Endothelial cell of umbilical vein (primary cell): Measurements from ENCODE around the gene BANF2.

ENCODE experiments used
- CTCF ChIP-seq, 2 donors: IDR thresholded peaks; 1 replicate in 1 of 2; 2 replicates in 1 of 2; pipeline ENCODE4 v1.5.1; 2011; ENCODE audit warnings: low read length in 2 of 2, mild to moderate bottlenecking in 2 of 2, moderate library complexity in 2 of 2, control low read depth in 1 of 2, inconsistent platforms in 1 of 2, low read depth in 1 of 2; ENCODE audit not compliant: insufficient read depth in 1 of 2; ENCODE audit errors: extremely low read depth in 1 of 2
- FOS ChIP-seq: IDR thresholded peaks from 2 replicates; pipeline ENCODE4 v1.6.1; 2011; ENCODE audit warnings: mild to moderate bottlenecking, low read length, moderate library complexity, borderline replicate concordance; ENCODE audit not compliant: insufficient read depth
- POLR2A ChIP-seq: IDR thresholded peaks from 2 replicates; pipeline ENCODE4 v1.6.1; 2012; ENCODE audit warnings: low read depth, mild to moderate bottlenecking, control low read depth, low read length
- POLR2AphosphoS5 ChIP-seq: IDR thresholded peaks from 2 replicates; pipeline ENCODE4 v1.6.1; 2012; ENCODE audit warnings: low read depth, mild to moderate bottlenecking, control low read depth, low read length, moderate library complexity; ENCODE audit not compliant: insufficient read depth
- TF ChIP-seq, protein P1 (sequence below): IDR thresholded peaks from 2 replicates; pipeline ENCODE4 v1.6.1; 2011; ENCODE audit not compliant: insufficient read depth, insufficient read length

- TF ChIP-seq FOS (no peak), CTCF (IDR thresholded peaks at IDR 0.05; ENCODE audit: extremely low read depth in 1 of 2, insufficient read depth in 1 of 2, low read depth in 1 of 2, low read length in 2 of 2) (no peak), POLR2A (no peak), POLR2AphosphoS5 (no peak)
- TF ChIP-seq, protein P1, sequence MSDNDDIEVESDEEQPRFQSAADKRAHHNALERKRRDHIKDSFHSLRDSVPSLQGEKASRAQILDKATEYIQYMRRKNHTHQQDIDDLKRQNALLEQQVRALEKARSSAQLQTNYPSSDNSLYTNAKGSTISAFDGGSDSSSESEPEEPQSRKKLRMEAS = no peak
These were observed 27.1 kb downstream of the BANF2 start for GRCh38 chr20:17726902-17727301.
